ENCODE results near the gene ONECUT2.
"Not testable (repeated sequence)": the region's sequence is repeated elsewhere in the genome, so short reads cannot be mapped to it uniquely, and the experiment has no call there.

Gene ONECUT2

DNA sequence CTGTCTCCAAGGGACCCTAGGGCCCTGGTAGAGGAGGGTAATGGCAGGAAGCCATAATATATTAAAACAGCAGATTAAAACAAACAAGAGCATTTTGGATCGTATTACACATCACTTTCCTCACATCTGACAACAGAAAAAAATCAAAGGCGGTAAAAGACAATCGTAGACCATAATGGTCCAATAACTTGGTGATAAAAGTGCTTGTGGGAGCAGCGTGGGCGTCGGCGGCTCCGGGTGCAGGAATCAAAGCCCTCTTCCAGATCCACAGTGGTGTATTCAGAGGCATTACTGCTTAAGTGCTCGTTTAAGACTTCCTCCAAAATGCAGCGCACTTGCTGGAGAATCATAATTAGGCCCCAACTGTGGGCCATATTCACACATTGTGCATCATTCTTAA, 83.4 kb downstream of the ONECUT2 start:
- H3K27me3 ChIP-seq (replicated peaks; ENCODE audit: insufficient read depth, low read length) = no peaks in the 10 kb centered on the region
- H3K27ac ChIP-seq (ENCODE audit: low read length) = no peak overlapping the region

DNA sequence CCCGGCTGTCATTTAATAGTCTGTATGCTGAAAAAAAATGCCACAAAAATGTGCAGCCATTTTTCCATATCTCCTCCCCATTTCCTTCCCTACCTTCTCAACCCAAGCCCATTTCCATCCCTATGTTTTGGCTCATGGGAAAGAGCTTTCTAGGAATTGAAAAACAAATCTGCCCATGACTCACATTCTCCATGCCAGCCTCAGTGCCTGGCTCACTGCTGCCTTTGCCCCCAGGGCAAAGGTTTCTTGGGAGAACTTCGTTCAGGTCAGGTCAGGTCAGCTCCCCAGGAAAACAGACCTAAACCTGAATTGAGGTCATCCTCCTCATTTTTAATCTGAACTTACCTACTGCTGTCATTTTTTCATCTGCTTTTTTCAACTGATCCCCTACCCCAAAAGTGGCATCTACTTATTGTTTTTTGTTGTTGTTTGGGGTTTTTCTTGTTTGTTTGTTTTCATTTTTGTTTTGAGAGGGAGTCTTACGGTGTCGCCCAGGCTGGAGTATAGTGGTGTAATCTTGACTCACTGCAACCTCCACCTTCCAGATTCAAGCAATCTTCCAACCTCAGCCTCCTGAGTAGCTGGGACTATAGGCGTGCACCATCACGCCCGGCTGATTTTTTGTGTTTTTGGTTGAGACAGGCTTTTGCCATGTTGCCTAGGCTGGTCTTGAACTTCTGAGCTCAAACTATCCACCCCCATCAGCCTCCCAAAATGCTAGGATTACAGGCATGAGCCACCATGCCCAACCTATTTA, 84.7 kb downstream of the ONECUT2 start:
- Histone ChIP-seq H3K36me3 (replicated peaks; ENCODE audit: insufficient read depth, low read length) (no peaks in the 10 kb centered on the region), H3K4me1 (ENCODE audit: low read length) (peaks cover 15% of the 10 kb centered on the region), H3K9ac (ENCODE audit: low read length) (no peak overlapping the region), H3K4me2 (ENCODE audit: low read depth, low read length) (no peak overlapping the region), H4K20me1 (ENCODE audit: insufficient read depth, low read length) (no peaks in the 10 kb centered on the region), H3K9me3 (replicated peaks; ENCODE audit: insufficient read depth, low read length) (no peaks in the 10 kb centered on the region), H2AFZ (ENCODE audit: low read length) (no peak overlapping the region), H3F3A (ENCODE audit: insufficient read depth, low read length) (0 out of 2 replicates have a peak, but pooled peaks cover 8% of the 10 kb centered on the region), H3K27ac (ENCODE audit: low read length) (no peak overlapping the region), H3K27me3 (replicated peaks; ENCODE audit: insufficient read depth, low read length) (no peaks in the 10 kb centered on the region), H3K4me3 (ENCODE audit: low read length) (no peak overlapping the region), H3K9me2 (replicated peaks; ENCODE audit: insufficient read depth, low read length) (no peaks in the 10 kb centered on the region), H3K79me2 (ENCODE audit: low read length) (no peaks in the 10 kb centered on the region)
- no peak for TF ChIP-seq EZH2 (optimal IDR thresholded peaks at IDR 0.05; ENCODE audit: low read depth, low read length)
- TF ChIP-seq, protein P1, sequence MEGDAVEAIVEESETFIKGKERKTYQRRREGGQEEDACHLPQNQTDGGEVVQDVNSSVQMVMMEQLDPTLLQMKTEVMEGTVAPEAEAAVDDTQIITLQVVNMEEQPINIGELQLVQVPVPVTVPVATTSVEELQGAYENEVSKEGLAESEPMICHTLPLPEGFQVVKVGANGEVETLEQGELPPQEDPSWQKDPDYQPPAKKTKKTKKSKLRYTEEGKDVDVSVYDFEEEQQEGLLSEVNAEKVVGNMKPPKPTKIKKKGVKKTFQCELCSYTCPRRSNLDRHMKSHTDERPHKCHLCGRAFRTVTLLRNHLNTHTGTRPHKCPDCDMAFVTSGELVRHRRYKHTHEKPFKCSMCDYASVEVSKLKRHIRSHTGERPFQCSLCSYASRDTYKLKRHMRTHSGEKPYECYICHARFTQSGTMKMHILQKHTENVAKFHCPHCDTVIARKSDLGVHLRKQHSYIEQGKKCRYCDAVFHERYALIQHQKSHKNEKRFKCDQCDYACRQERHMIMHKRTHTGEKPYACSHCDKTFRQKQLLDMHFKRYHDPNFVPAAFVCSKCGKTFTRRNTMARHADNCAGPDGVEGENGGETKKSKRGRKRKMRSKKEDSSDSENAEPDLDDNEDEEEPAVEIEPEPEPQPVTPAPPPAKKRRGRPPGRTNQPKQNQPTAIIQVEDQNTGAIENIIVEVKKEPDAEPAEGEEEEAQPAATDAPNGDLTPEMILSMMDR (IDR thresholded peaks at IDR 0.05; ENCODE audit: low read length) = no peak
- no peak for TF ChIP-seq EZH2phosphoT487 (IDR thresholded peaks at IDR 0.05; ENCODE audit: low read length)
- no peak for DNase-seq

More for the DNA sequence above, 83.4 kb downstream of the ONECUT2 start:
- Histone ChIP-seq H3K9me3 (replicated peaks; ENCODE audit: insufficient read depth, low read length) (no peaks in the 10 kb centered on the region), H2AFZ (ENCODE audit: low read length) (no peak overlapping the region), H3F3A (ENCODE audit: insufficient read depth, low read length) (0 out of 2 replicates have a peak, but pooled peaks cover 5% of the 10 kb centered on the region), H3K9me2 (replicated peaks; ENCODE audit: insufficient read depth, low read length) (no peaks in the 10 kb centered on the region), H3K9ac (ENCODE audit: low read length) (no peak overlapping the region), H3K36me3 (replicated peaks; ENCODE audit: insufficient read depth, low read length) (no peaks in the 10 kb centered on the region), H3K4me2 (ENCODE audit: low read depth, low read length) (no peak overlapping the region), H3K79me2 (ENCODE audit: low read length) (no peaks in the 10 kb centered on the region), H3K4me3 (ENCODE audit: low read length) (no peak overlapping the region), H3K4me1 (ENCODE audit: low read length) (peaks cover 10% of the 10 kb centered on the region), H4K20me1 (ENCODE audit: insufficient read depth, low read length) (no peaks in the 10 kb centered on the region)
- DNase-seq = no peak
- TF ChIP-seq EZH2 (optimal IDR thresholded peaks at IDR 0.05; ENCODE audit: low read depth, low read length) (no peak), EZH2phosphoT487 (IDR thresholded peaks at IDR 0.05; ENCODE audit: low read length) (no peak)
- TF ChIP-seq, protein P1 (IDR thresholded peaks at IDR 0.05; ENCODE audit: low read length) = no peak

DNA sequence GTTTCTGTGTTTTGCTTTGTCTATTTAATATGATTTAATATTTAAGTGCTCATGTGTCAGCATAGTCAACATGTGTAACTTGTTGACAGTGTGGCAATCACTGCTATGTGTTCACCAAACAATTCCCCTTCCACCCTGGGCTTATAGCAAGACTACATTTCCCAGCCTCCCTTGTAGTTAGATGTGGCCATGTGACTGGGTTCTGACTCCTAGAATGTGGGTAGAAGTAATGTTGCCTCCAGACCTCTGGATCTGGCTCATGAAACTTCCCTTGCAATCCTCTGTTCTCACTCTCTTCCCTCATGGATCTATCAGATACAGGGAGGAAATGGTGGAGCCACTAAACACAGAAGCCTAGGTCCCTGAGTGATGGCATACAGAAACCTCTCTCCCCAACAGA, 87.2 kb downstream of the ONECUT2 start:
- H3K9ac ChIP-seq (ENCODE audit: low read length); H2AFZ ChIP-seq (ENCODE audit: low read length); H3K4me3 ChIP-seq (ENCODE audit: low read length); H3F3A ChIP-seq (ENCODE audit: insufficient read depth, low read length); H3K9me2 ChIP-seq (replicated peaks; ENCODE audit: insufficient read depth, low read length); DNase-seq; H3K79me2 ChIP-seq (ENCODE audit: low read length); H3K27me3 ChIP-seq (replicated peaks; ENCODE audit: insufficient read depth, low read length); H3K4me2 ChIP-seq (ENCODE audit: low read depth, low read length); H3K27ac ChIP-seq (ENCODE audit: low read length); H4K20me1 ChIP-seq (ENCODE audit: insufficient read depth, low read length); H3K36me3 ChIP-seq (replicated peaks; ENCODE audit: insufficient read depth, low read length); H3K9me3 ChIP-seq (replicated peaks; ENCODE audit: insufficient read depth, low read length): not testable (repeated sequence)
- peaks cover 15% of the 10 kb centered on the region for H3K4me1 ChIP-seq (ENCODE audit: low read length)

Data from MM.1S (cell line).